ENCODE results near the gene SURF1.

Gene SURF1

DNA sequence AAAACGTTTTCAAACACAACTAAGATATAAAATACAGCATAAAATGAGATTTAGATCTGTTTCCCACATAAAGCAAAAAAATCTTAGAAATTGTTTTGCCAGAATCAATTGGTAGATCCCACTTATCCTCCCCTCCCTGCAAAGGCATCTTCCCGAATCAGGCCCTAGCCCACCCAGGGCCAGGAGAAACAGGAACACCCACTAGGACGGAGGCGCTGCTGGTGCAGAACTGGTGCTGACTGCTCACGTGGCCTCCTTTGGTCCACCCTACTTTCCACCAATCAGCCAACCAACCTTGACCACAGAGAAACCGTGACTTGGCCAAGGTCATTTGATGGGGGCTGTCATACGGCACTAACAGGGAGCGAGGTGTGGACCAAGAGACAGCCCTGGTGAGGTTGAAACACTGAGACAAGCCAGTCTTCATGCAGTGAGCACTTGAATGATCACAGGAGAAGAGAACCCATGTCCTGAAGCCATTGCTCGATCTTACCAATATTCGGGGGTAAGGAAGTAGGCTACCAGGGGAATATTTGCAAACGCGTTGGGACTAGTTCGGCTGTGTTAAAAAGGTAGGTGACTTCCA, 5.3 kb upstream of the SURF1 start:
- DNase-seq (ENCODE audit: low read depth in 2 of 2), result no peak

DNA sequence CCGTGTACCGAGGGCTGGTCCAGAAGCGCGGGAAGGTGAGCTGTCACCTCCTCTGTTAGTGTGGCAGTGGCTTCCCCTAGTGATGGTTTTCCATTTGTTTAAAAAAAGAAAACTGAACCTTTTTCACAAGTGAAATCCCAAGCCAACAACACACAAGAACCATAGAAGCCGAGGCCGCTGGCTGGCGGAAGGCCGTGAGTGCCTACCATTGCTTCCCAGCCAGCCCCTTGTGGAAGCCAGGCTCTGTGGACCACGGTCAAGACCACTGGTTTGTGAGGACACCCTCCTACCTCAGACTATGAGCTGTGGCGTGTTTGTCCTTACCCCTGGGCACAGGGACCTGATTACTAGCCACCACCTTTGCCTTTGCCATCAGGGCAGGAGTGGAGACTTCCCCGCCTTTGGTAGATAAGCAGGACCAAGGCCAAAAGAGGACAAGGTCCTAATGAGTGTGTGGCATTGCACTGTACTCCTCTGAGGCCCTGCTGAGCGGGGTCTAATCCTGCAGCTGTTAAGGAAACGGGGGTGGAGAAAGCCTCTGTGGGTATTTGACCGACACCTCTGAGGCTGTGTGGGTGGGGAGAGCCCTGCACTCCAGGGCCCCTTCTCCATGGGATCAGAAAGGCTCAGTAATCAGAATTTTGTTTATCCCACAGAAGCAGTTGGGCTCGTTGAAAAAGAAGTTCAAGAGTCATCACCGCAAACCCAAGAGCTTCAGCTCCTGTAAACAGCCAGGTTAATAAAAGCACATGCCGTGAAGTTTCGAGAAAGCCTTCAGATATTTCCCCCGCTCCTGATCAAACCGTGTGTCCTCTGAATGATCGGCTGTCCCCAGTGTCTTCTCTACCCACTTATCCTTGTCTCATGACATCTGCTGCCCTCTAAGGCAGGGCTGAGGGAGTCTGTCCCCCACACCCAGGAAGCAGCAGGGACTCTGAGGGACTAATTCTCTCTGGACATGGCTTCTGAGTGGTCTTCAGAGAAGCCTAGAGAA, 4.4 kb upstream of the SURF1 start:
- DNase-seq (ENCODE audit: low read depth in 2 of 2), result no peak

- DNase-seq (ENCODE audit: low read depth in 2 of 2), result no peak
Measured at GRCh38 chr9:133359399-133360175, 3.3 kb upstream of the SURF1 start.

DNA sequence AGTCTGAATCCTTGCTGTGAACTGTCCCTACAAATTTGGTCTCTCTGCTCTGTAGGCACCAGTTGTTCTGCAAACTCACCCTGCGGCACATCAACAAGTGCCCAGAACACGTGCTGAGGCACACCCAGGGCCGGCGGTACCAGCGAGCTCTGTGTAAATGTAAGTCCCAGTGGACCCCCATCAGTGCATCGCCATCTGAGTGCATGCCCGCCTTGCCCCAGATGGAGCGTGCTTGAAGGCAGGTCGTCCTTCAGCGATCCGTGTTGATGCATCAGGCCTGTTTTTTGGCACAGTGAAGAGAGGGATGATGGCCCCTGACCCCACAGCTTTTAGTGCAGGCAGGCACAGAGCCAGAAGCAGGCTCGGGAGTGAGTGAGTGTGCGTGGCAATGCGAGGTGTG, 1.4 kb upstream of the SURF1 start:
- no peak for DNase-seq (ENCODE audit: low read depth in 2 of 2)

DNA sequence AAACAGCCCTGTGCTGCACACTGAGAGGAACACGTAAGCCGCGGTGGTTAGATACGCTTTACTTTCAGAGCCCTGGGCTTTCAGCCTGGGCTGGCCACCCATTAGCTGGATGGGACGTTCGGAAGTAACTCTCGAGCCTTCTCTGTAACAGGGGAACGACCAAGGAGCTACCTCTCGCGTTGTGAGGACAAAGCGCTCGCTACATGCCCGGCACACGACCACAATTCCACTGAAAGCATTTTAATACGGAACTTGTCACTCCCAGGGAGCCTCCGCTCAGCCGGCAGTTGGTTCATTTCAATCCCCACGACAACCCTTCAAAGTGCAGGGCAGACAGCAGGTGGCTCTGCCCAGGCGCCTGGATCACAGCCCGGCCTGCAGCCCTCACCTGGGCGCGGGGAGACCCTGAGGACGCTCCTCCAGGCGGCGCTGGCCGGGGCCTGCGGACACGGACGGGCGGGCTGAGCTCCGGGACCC, 368 bp downstream of the SURF1 start:
- no peak for DNase-seq (ENCODE audit: low read depth in 2 of 2)

DNA sequence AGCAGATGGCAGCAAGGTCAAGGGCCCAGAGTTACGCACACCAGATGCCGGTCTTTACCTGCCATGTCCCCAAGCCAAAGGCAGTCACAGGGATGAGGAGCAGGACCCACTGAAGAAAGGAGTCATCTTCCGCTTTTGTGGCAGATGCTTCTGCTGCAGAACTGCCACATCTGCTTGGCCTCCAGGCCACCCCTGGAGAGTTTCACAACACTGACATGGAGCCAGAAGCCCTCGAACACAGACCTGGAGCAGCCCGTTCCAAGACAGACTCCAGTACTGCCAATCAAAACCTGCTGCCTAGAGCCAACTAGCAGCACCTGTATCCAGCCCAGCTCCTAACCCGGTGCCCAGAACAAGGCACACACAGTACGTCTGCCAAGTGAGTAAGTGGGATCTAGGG, 1.5 kb downstream of the SURF1 start:
- no peak for DNase-seq (ENCODE audit: low read depth in 2 of 2)

DNA sequence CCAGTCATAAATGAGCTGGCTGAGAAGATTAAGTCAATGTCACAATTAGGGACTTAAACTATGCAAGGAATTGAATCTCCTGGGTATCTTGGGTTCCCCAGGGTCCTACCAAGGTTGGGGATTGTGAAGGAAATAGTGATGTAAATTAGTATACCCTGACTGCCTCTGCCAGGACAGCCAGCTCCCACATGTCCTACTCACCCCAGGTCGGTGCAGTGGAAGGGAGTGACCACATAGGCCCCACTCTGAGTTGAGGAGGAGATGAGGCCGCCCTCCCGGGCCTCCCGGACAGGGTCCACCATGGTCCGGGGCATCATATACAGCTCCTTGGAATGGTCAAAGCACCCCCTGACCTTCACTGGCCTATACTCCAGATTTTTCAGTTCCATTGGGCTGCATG, 2.7 kb downstream of the SURF1 start:
- DNase-seq (ENCODE audit: low read depth in 2 of 2), result no peak

DNA sequence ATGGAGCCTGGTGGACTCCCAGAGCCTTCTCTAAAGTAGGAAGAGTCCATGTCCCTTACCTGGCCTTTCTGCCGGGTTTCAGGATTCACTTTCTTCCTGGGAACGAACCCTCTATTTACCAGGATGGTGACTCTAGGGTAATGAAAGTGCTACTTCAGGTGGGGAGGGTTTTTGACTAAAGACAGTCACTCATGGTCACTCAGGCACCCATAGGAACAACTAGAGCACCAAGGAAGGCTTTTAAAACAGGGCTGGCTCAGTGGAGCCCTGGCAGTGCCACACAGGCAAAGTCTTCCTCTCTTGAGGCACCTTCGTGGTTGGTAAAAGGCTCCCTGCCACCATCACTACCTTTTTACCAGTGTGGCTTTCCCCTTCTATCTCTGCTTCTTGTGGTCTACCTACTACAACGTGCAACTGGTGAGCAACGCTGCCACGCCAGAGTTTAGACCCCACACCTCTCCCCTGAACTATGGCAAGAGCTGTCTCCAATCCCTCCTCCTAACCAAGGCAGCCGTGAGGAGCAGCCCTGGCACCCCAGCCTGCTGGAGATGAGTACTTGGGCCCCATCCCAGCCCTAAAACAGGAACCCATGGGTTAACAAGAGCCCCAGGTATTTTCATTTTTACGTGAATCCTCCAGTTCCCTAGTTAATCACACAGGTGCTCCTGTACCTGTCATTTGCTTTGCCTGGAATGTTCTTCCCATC, 3.5 kb downstream of the SURF1 start:
- no peak for DNase-seq (ENCODE audit: low read depth in 2 of 2)

GRCh38 chr9:133351908-133352634, 4.2 kb downstream of the SURF1 start:
- no peak for DNase-seq (ENCODE audit: low read depth in 2 of 2)

- DNase-seq (ENCODE audit: low read depth in 2 of 2), result no peak
Measured at GRCh38 chr9:133351526-133351907, 4.8 kb downstream of the SURF1 start.

DNA sequence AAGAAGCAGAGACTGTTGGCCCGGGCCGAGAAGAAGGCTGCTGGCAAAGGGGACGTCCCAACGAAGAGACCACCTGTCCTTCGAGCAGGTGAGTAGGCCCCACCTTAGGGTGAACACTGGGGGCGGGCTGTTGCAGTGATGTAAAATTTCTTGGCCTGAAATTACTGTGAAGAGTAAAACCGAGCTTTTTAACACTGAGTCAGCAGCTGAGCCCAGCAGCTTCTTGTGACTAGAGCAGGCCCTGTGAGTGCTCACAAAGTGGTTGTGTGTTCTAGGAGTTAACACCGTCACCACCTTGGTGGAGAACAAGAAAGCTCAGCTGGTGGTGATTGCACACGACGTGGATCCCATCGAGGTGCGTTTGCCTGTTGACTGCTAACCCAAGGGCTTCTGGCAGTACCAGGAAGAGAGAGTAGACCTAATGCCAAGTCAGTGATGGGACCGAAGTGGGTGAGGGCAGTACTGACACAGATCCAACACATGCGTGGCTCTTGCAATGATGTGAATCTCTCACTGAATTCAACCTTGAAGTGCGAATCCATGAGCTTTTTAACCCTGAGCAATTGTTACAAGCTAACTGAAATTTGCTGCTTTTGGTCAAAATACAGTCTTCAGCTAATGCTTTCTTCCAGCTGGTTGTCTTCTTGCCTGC, 6.2 kb downstream of the SURF1 start:
- DNase-seq (ENCODE audit: low read depth in 2 of 2), result no peak

- DNase-seq (ENCODE audit: low read depth in 2 of 2), result no peak
Measured at GRCh38 chr9:133348718-133349573, 7.3 kb downstream of the SURF1 start.

GRCh38 chr9:133347985-133348717, 8.1 kb downstream of the SURF1 start, which contains the start of the genes MED22 and RPL7A:
Gene MED22 (minus strand): TSS chr9:133348131. CDS start chr9:133346662, 1,469 bp downstream.
Gene RPL7A (plus strand): TSS chr9:133348218. CDS start chr9:133348244, 26 bp downstream.
- peak; percentile 78 to 81 for DNase-seq (ENCODE audit: low read depth in 2 of 2)

DNA sequence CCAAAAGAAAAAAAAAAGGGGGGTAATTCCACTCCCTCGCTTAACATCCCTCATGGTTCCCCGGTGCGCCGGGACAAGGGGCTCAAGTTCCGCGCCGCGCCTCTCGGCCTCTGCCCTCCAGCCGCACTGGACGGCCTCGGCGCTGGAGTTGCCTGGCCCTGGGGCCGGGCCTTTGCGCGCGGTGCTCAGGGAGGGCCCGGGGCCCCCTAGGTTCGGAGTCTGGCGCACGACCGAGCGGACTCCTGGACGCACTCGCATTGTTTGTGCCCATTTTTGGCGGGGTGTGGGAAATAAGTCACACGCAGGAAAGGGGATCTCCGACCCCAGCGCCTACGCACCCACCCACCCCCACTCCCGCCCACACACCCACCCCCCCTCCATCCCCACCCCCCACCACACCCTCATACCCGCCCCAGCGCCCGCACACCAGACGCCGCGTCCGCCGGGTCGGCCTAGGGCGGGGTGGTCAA, 8.7 kb downstream of the SURF1 start:
- no peak for DNase-seq (ENCODE audit: low read depth in 2 of 2)

DNA sequence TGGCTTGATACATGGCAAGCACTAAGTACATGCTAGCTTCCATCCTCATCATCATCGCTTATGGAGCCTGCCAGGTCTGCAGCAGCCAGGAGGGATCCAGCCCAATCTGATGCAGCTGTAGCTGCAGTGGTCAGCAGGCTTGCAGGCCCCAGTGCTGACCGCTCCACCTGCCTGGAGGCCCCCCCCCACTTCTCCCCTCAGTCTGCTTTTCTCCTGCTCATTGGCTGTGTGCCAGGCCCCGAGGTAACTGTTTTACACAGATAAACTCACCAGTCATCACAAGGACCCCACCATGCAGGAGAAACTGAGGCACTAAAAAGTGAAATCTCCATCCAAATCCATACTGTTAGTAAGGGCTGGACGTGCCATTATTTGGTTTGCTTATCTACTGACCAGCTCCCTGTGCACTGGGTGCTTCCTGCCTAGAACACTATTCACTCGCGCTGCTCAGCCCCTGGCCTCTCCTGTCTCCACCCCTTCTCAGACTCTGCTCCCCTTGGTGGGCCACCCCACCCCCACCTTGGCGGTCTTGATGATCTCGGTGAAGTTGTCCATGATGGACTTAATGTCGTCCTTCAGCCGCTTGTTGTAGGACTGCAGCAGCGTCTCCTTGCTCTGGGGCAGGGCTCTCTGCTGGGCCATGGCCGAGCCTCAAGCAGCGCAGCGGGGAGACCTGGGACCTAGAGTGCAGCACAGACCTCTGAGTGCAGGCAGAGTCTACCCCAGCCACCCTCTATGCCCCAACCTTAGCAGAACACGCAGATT, 10.1 kb downstream of the SURF1 start:
- DNase-seq (ENCODE audit: low read depth in 2 of 2), result no peak

GRCh38 chr9:133345596-133345995, 10.7 kb downstream of the SURF1 start:
- no peak for DNase-seq (ENCODE audit: low read depth in 2 of 2)

GRCh38 chr9:133344979-133345378, 11.3 kb downstream of the SURF1 start:
- no peak for DNase-seq (ENCODE audit: low read depth in 2 of 2)

DNA sequence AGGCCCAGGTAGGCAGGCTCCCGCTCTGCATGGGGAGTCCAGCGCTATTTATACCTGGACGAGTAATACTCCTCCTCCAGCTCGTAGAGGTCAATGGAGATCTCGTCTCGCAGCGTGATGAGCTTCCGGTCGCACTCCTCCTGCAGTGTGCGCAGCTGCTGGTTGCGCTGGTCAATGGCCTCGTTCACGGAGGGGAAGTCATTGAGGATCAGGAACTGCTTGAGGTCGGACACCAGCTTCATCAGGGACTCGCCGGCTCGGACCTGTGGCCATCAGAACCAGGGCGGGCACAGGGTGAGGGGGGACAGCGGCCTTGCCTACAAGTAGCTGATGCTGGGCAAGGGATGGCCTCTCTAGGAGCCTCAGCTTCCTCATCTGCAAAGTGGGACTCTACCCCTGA, 12.2 kb downstream of the SURF1 start:
- no peak for DNase-seq (ENCODE audit: low read depth in 2 of 2)

Data from stimulated activated CD8-positive, alpha-beta memory T cell treated with anti-CD3 and anti-CD28 coated beads, Interleukin-7, amount 100 ng/mL, for 1 hour (primary cell).